Cardiac fibroblast (primary cell): Measurements from ENCODE around the gene PAX8.

Experiments
- DNase-seq, 2 donors: peaks; one replicate each; pipeline versions ENCODE4 v3.0.0 to v3.0.0-alpha.2; 2010; ENCODE audit warnings: low read depth in 2 of 2
- H3K4me3 ChIP-seq, 2 donors: replicated peaks in 1 of 2; 1 replicate in 1 of 2; 2 replicates in 1 of 2; pipeline ENCODE4 v1.5.1; 2011; ENCODE audit warnings: low read depth in 2 of 2, low read length in 2 of 2, mild to moderate bottlenecking in 2 of 2, moderate library complexity in 1 of 2
- TF ChIP-seq, protein P1 (sequence below): IDR thresholded peaks from one replicate; pipeline ENCODE4 v1.5.1; 2011; ENCODE audit warnings: low read depth, mild to moderate bottlenecking, low read length, inconsistent platforms

PAX8 gene

DNA sequence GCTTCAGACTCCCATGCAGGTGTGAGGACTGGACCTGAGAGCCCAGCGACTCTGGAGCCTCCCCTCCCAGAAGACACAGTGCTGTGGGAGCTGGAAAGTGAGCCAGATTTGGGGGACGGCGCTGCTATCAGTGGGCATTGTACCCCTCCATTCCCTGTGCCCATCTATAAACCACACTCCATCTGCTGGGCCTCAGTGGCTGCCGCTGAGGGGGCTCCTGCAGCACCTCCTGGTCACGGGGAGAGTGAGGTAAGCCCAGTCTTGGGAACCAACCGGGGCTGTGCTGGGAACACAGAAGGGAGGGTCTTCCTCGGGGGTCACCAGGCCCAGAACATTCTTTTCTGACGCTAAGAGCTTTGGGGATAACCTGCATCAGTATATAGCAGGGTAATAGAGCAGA is 95.5 kb downstream of the PAX8 start:
- TF ChIP-seq, protein P1, sequence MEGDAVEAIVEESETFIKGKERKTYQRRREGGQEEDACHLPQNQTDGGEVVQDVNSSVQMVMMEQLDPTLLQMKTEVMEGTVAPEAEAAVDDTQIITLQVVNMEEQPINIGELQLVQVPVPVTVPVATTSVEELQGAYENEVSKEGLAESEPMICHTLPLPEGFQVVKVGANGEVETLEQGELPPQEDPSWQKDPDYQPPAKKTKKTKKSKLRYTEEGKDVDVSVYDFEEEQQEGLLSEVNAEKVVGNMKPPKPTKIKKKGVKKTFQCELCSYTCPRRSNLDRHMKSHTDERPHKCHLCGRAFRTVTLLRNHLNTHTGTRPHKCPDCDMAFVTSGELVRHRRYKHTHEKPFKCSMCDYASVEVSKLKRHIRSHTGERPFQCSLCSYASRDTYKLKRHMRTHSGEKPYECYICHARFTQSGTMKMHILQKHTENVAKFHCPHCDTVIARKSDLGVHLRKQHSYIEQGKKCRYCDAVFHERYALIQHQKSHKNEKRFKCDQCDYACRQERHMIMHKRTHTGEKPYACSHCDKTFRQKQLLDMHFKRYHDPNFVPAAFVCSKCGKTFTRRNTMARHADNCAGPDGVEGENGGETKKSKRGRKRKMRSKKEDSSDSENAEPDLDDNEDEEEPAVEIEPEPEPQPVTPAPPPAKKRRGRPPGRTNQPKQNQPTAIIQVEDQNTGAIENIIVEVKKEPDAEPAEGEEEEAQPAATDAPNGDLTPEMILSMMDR, result no peak
- DNase-seq, result no peak
- H3K4me3 ChIP-seq, result no peak overlapping the region

DNA sequence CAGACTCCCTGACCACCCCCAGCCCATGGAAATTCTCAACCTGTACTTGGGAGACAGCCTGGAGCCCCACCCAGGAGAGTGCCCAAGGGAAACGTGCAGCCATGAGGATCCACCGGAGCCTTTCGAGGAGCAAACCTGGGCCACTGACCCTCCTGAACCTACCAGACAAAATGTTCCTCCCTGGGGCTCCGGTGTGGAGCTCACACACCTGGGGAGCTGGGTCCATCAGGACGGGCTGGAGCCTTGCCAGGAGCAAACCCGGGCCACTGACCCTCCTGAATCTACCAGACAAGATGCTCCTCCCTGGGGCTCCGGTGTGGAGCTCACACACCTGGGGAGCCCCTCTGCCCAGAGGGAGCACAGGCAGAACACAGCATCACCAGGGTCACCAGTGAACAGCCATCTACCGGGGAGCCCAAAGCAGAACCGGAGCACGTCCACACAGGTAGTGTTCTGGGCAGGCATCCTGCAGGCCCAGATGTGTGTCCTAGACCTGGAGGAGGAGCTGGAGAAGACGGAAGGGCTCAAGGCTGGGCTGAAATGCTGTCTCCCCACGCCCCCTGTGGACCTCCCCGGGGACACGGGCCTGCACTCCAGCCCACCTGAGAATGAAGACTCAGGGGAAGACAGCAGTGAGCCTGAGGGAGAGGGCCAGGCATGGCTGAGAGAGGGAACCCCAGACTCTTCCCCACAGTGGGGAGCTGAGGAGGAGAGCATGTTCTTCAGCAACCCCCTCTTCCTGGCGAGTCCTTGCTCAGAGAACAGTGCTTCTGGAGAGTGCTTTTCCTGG is 96.1 kb downstream of the PAX8 start:
- TF ChIP-seq, protein P1, result no peak
- H3K4me3 ChIP-seq, result no peak overlapping the region
- no peak for DNase-seq

DNA sequence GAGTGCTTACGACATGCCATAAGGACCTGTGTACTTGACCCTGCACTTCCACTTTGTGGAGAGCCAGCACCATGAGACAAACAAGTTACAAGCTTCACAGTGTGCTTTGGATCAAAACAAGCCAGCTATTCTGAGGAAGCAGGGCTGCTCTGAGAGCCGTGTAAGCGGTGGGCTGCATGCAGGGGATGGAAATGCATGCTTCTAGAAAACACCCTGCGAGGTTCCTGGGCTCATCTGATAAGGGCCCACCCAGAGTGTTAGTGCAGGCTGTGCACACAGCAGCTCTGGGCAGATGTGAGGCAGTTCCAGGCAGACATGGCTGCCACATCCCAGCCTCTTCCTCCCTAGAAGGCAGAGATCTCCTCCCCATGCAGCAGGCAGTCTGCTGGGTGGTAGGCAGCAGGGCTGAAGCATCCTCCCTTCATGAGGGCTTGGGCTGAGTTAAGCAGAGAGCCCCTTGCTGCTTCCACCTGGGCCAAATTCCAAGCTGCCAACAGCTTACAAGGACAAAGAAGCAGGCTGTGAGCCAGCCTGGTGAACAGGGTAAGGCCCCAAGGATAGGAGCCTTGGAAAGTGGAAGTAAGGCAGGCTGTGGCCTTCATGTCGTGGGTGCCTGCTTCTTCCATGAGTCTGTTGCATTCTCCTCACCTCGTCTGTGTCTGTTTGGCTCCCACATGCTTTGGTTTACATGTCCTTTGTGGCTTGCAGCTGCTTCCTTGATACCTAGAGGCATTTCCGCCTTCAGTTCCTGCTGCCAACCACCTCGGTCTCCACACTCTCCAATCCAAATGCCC is 97.3 kb downstream of the PAX8 start:
- no peak overlapping the region for H3K4me3 ChIP-seq
- no peak for DNase-seq
- TF ChIP-seq, protein P1, result no peak

DNA sequence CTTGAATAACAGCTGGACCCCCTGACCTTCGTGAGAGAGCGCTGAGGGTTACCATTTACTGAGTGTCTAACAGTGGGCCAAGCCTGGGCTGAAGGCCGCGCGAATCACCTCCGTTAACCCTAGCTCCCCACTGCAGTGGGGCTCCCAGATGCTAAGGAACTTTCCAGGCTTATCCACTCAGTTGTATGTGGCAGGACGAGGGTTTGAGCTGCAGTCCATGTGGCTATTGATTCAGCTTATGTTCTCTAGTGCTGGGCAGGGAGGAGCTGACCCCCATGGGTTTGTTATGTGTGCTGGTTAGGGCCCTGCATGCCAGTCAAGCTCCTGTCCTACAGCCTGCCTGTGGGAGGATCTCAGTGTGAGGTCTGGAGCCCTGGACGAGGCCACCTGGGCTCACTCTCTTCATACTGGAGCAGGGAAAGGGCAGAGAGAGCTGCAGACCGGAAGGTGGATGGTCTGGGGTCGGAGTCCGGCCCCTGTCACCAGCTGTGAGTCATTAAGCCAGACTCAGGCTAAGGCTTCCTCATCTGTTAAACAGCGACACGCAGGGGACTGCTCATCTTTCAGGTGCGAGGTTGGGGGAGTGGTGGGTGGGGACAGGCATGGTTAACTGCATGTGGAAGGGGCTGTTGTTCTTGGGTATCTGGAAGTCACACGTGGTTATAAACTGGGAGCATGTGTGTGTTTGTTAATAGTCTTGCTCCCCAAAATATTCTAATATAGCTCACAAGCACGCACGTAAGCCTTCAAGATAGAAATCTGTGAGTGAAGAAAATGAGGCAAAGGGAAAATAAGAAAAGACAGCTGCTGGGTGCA is 98.4 kb downstream of the PAX8 start:
- no peak overlapping the region for H3K4me3 ChIP-seq
- DNase-seq, result no peak
- TF ChIP-seq, protein P1, result no peak

DNA sequence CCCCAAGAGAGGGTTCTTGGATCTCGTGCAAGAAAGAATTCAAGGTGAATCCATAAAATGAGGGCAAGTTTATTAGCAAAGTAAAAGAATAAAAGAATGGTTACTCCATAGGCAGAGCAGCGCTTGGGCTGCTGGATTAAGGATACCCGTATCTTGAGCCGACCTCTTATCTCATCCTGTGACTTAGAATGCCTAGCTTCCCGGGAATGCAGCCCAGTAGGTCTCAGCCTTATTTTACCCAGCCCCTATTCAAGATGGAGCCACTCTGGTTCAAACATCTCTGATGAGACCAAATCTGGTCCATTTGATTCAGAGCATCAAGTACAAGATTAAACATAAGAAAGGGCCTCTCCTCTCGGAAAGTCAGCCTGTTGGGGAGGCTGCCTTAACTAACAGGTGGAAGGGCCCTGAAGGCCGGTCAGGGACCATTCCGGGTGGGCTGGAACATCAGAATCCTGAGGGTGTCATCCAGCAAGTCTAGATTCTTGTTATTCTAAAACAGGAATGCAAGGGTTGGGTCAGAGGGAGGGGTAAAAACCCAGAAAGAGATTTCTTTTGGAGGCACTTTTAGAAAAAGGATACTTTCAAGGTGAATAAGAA is 99.2 kb downstream of the PAX8 start:
- H3K4me3 ChIP-seq, result no peak overlapping the region
- TF ChIP-seq, protein P1, result no peak
- no peak for DNase-seq

DNA sequence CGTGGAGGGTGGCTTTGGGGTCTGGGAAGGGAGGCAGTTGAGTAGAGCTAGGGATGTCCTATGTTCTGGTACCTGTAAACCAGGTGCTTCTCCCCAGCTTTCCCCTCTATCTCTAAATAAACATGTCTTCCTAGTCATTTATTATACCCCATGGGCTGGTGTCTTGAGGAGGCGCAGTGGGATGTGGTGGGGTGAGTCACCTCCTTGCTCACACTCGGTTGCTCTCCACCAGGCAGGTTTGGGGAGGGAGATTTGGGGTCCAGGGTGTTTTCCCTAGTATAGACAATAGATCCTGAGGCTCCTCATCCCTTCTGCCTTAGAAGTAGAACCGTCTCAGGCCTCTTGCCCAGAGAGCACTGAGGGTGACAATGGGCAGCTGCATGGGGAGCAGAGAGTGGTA is 99.8 kb downstream of the PAX8 start:
- no peak for DNase-seq
- no peak overlapping the region for H3K4me3 ChIP-seq
- TF ChIP-seq, protein P1, result no peak
